Heart left ventricle (tissue), 16 donors: Measurements from ENCODE around the gene OR51S1. TPM values are rescaled to one million over a fixed set of nuclear protein-coding genes. Genes with fewer than 3 reads are reported as not detected.
"Not testable (repeated sequence)": the region's sequence is repeated elsewhere in the genome, so short reads cannot be mapped to it uniquely, and the experiment has no call there.

Source experiments
- ATAC-seq, 4 donors: fragments of 200-7000 bp; cut with Tn5 transposase; one replicate each; pipeline ENCODE4 v1.9.1; 2020 to 2022; ENCODE audit warnings: moderate library complexity in 4 of 4, mild to moderate bottlenecking in 3 of 4, moderate number of reproducible peaks in 1 of 4
- DNase-seq, 5 donors: peaks; one replicate each; pipeline ENCODE4 v3.0.0-alpha.2; 2020
- H3K27ac ChIP-seq, 12 donors: fragments of 200-600 bp; sonication (generic) in 4 of 12; one replicate each; pipeline versions ENCODE4 v1.5.0 to v1.8.0; 2016 to 2022; ENCODE audit warnings: mild to moderate bottlenecking in 2 of 12
- H3K27me3 ChIP-seq, 9 donors: fragments of 200-600 bp; sonication (generic) in 2 of 9; one replicate each; pipeline versions ENCODE4 v1.5.1 to v1.8.0; 2016 to 2022; ENCODE audit warnings: mild to moderate bottlenecking in 3 of 9
- H3K36me3 ChIP-seq, 9 donors: fragments of 200-600 bp; sonication (generic) in 2 of 9; one replicate each; pipeline versions ENCODE4 v1.5.0 to v1.8.0; 2018 to 2022; ENCODE audit warnings: mild to moderate bottlenecking in 2 of 9
- H3K4me1 ChIP-seq, 12 donors: fragments of 200-600 bp; sonication (generic) in 4 of 12; one replicate each; pipeline versions ENCODE4 v1.5.0 to v1.8.0; 2016 to 2022; ENCODE audit warnings: mild to moderate bottlenecking in 3 of 12
- H3K4me3 ChIP-seq, 12 donors: fragments of 200-600 bp; sonication (generic) in 4 of 12; one replicate each; pipeline versions ENCODE4 v1.5.0 to v1.8.0; 2017 to 2022; ENCODE audit warnings: mild to moderate bottlenecking in 9 of 12, moderate library complexity in 4 of 12
- H3K9me3 ChIP-seq, 12 donors: fragments of 200-600 bp; sonication (generic) in 4 of 12; one replicate each; pipeline versions ENCODE4 v1.5.0 to v1.8.0; 2016 to 2022; ENCODE audit warnings: mild to moderate bottlenecking in 1 of 12
- CTCF ChIP-seq, 12 donors: fragments of 200-600 bp; sonication (generic) in 4 of 12; IDR thresholded peaks; one replicate each; pipeline versions ENCODE4 v1.5.0 to v1.8.0; 2018 to 2022; ENCODE audit warnings: antibody characterized with exemption in 12 of 12, mild to moderate bottlenecking in 5 of 12
- POLR2A ChIP-seq, 2 donors: fragments of 450-650 bp; IDR thresholded peaks; one replicate each; pipeline ENCODE4 v1.6.1; 2017; ENCODE audit warnings: antibody characterized with exemption in 2 of 2, mild to moderate bottlenecking in 2 of 2, moderate library complexity in 2 of 2
- WGBS, 4 donors: extraction: QIAGEN DNeasy Blood & Tissue Kit in 2 of 4; methylation state at CpG; one replicate each; pipeline versions ENCODE4 v1.1.5 to v1.1.7; 2013 to 2018; 5-methylcytosine and 5-hydroxymethylcytosine counted together
- intact Hi-C, 10 donors: fragments of 100-400 bp; cut with DNase I; formaldehyde crosslinking; loops; one replicate each; pipeline versions ENCODE4 v1.11.1 to v1.14.2; 2022
- polyA plus RNA-seq, 2 donors: library from polyadenylated mRNA; stranded (reverse); fragments of 200-250 nt; gene quantifications; one replicate each; pipeline ENCODE4 v1.2.3, GENCODE V29; 2013
- total RNA-seq, 9 donors: library from RNA; depleted of rRNA in 2 of 9; stranded (reverse); fragments of >200 nt in 2 of 9; fragmentation: NEBNext Ultra II Directional in 3 of 9; extraction: Animal tissue kit (Norgen Biotek cat#: 25700) in 3 of 9; gene quantifications; one replicate each; pipeline versions ENCODE4 v1.1.0 to v1.2.4, GENCODE V29; 2016 to 2023
- donor health status: ischemic (EF 13 %, LVEDD 7.1; RV severe dilation, severe dysfunction).
- donor health status: healthy with polysubstance abuse.
- donor health status: DM: no; HTN: yes; CAD: no.
- donor health status: DM: no; HTN: no; CAD: no.
- donor health status: ischemic (EF 25% LVEDD 6.9; RV normal size, moderate dysfunction).
- donor health status: ischemic (EF 25% LVEDD 5.7; RV mildly dilated, moderate dysfunction).
- donor health status: healthy.
- donor health status: DM: yes; HTN: yes; CAD: no.
- donor health status: ischemic (EF 35%, LVEDD 5.7; RV mildly dilated, moderate dysfunction).
- donor health status: nonischemic (EF 11% LVEDD 7.7; RV severe dilation, severe dysfunction).
- donor health status: DM: yes; HTN: yes; CAD: no.
- donor health status: PGD.
- donor health status: ischemic (EF 29% LVEDD 5.4; RV normal size, mild dysfunction).
- donor health status: nonischemic (EF 23%, LVEDD 6.1; RV moderate dilation, normal function).

OR51S1 gene
- total and polyA plus RNA-seq, 11 donors = not detected

GRCh38 chr11:4881188-4881587, 32.2 kb upstream of the OR51S1 start:
- H3K9me3 ChIP-seq = no peaks in the 10 kb centered on the region
- no peak overlapping the region for H3K27ac ChIP-seq
- TF ChIP-seq POLR2A (IDR thresholded peaks at IDR 0.05) (no peak), CTCF (IDR thresholded peaks at IDR 0.05) (no peak)
- DNase-seq (no peak), ATAC-seq (no peak)
- no peaks in the 10 kb centered on the region for H3K4me1 ChIP-seq
- H3K36me3 ChIP-seq = no peaks in the 10 kb centered on the region
- 74 to 81% (median 78%) methylated on average over 4 of the region's 4 CpGs for WGBS, 4 donors
- no peaks in the 10 kb centered on the region for H3K27me3 ChIP-seq
- intact Hi-C loops = no loop called here
- no peak overlapping the region for H3K4me3 ChIP-seq

- no peak for ATAC-seq
- H3K4me3 ChIP-seq = no peak overlapping the region
- WGBS, 4 donors = 14 to 52% (median 28%) methylated on average over 1 of the region's 1 CpG
- intact Hi-C loops = no loop called here
- no peak overlapping the region for H3K27ac ChIP-seq
- peaks cover 0 to 5% (median 0%) of the 10 kb centered on the region in 12 donors for H3K4me1 ChIP-seq
- TF ChIP-seq CTCF (IDR thresholded peaks at IDR 0.05) = no peak
- TF ChIP-seq POLR2A (IDR thresholded peaks at IDR 0.05) = no peak
- H3K27me3 ChIP-seq = no peaks in the 10 kb centered on the region
- DNase-seq = no peak
- peaks cover 0 to 6% (median 0%) of the 10 kb centered on the region in 12 donors for H3K9me3 ChIP-seq
- no peaks in the 10 kb centered on the region for H3K36me3 ChIP-seq
Observed at GRCh38 chr11:4865855-4866254, 16.8 kb upstream of the OR51S1 start.

DNA sequence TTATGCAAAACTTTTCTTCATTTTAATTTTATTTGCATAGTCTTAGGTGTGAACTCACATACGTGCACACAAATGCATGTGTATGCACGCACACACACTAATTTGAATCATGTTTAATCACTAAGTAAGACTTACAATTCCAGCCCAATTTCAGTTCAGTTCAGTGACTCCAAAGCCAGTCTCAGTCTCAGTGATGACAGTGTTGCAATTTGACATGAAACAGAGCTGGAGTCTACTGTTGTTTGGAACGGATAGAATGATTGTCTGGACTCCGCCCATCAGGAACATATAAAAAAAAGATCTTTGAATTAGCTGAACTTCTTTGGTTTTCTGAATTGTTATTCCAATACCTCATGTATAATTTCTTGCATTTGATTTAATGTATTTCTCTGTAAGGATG, 14.9 kb upstream of the OR51S1 start:
- Histone ChIP-seq H3K36me3 (no peaks in the 10 kb centered on the region), H3K27me3 (no peaks in the 10 kb centered on the region), H3K9me3 (peaks cover 0 to 6% (median 0%) of the 10 kb centered on the region in 12 donors), H3K4me3 (no peak overlapping the region), H3K4me1 (peaks cover 0 to 5% (median 0%) of the 10 kb centered on the region in 12 donors), H3K27ac (no peak overlapping the region)
- ATAC-seq (peak; percentile 57 to 70 (median 61)), DNase-seq (no peak)
- WGBS, 4 donors = 24 to 43% (median 38%) methylated on average over 4 of the region's 4 CpGs
- intact Hi-C loops = no loop called here
- TF ChIP-seq POLR2A (IDR thresholded peaks at IDR 0.05) = no peak
- TF ChIP-seq CTCF (IDR thresholded peaks at IDR 0.05) = no peak

- H3K27me3 ChIP-seq = no peaks in the 10 kb centered on the region
- no peak for TF ChIP-seq POLR2A (IDR thresholded peaks at IDR 0.05)
- TF ChIP-seq CTCF (IDR thresholded peaks at IDR 0.05) = no peak
- no peak overlapping the region for H3K4me3 ChIP-seq
- peaks cover 0 to 5% (median 0%) of the 10 kb centered on the region in 12 donors for H3K4me1 ChIP-seq
- H3K27ac ChIP-seq = no peak overlapping the region
- no peaks in the 10 kb centered on the region for H3K36me3 ChIP-seq
- ATAC-seq = no peak
- intact Hi-C loops = no loop called here
- H3K9me3 ChIP-seq = peaks cover 0 to 6% (median 0%) of the 10 kb centered on the region in 12 donors
- no peak for DNase-seq
Observed at GRCh38 chr11:4862447-4863236, 13.6 kb upstream of the OR51S1 start.

DNA sequence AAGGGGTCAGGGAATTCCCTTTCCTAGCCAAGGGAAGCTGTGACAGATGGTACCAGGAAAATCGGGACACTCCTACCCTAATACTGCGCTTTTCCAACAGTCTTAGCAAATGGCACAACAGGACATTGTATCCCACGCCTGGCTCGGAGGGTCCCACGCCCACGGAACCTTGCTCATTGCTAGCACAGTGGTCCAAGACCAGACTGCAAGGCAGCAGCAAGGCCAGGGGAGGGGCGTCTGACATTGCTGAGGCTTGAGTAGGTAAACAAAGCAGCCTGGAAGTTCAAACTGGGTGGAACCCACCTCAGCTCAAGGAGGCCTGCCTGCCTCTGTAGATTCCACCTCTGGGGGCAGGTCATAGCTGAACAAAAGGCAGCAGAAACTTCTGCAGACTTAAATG, 5.3 kb upstream of the OR51S1 start:
- H3K4me3 ChIP-seq, DNase-seq, H3K27ac ChIP-seq, intact Hi-C loops, H3K9me3 ChIP-seq, ATAC-seq, H3K36me3 ChIP-seq, H3K27me3 ChIP-seq: not testable (repeated sequence)
- H3K4me1 ChIP-seq = peaks cover 0 to 12% (median 0%) of the 10 kb centered on the region in 12 donors
- WGBS, 4 donors = 86 to 95% (median 91%) methylated on average over 4 to 7 of the region's 7 CpGs
